Breast epithelium (tissue), 3 donors: ENCODE results near the gene NKAIN1.

Experiments used
- CTCF ChIP-seq, 3 donors: fragments of 450-650 bp; IDR thresholded peaks; one replicate each; pipeline ENCODE4 v1.5.1; 2016 to 2017; ENCODE audit warnings: antibody characterized with exemption in 3 of 3, mild to moderate bottlenecking in 3 of 3, moderate library complexity in 3 of 3
- POLR2A ChIP-seq: fragments of 450-650 bp; IDR thresholded peaks from one replicate; pipeline ENCODE4 v1.6.1; 2016; ENCODE audit warnings: antibody characterized with exemption, mild to moderate bottlenecking, moderate library complexity
- POLR2AphosphoS5 ChIP-seq, 3 donors: sonication (generic); formaldehyde crosslinking; IDR thresholded peaks; one replicate each; pipeline ENCODE4 v1.6.1; 2017; ENCODE audit warnings: antibody characterized with exemption in 3 of 3

- no peak for TF ChIP-seq CTCF (IDR thresholded peaks at IDR 0.05)
- TF ChIP-seq POLR2A: no peak
- TF ChIP-seq POLR2AphosphoS5 (IDR thresholded peaks at IDR 0.05): no peak
These were observed 24.6 kb downstream of the NKAIN1 start for GRCh38 chr1:31215065-31215570.
